HepG2 (cell line): ENCODE results near the gene PRUNE1. TPM values are rescaled to one million over a fixed set of nuclear protein-coding genes. Genes with fewer than 3 reads are reported as not detected.
A peak's percentile ranks its signal among the peaks of the same experiment; 100 is the strongest.

Experiments
- CBX1 ChIP-seq: IDR thresholded peaks from one replicate; pipeline ENCODE4 v1.6.1; 2016; ENCODE audit warnings: antibody characterized with exemption, low read depth
- CEBPG ChIP-seq: IDR thresholded peaks from 2 replicates; pipeline ENCODE4 v1.6.1; 2016
- E2F1 ChIP-seq: sonication (generic); formaldehyde crosslinking; IDR thresholded peaks from 2 replicates; pipeline ENCODE4 v1.5.0; 2020; ENCODE audit warnings: missing genetic modification reagents
- ELF4 ChIP-seq: sonication (generic); formaldehyde crosslinking; IDR thresholded peaks from 2 replicates; pipeline ENCODE4 v1.5.0; 2020; ENCODE audit warnings: missing genetic modification reagents, mild to moderate bottlenecking, moderate library complexity, borderline replicate concordance
- EP300 ChIP-seq, 3 experiments: sonication (generic) in 1 of 3; formaldehyde crosslinking in 1 of 3; IDR thresholded peaks; 2 replicates each; pipeline versions ENCODE4 v1.5.1 to v1.6.1; 2011 to 2020; ENCODE audit warnings: low read depth in 2 of 3, low read length in 2 of 3, borderline replicate concordance in 1 of 3, improper control_type of control experiment in 1 of 3, mild to moderate bottlenecking in 1 of 3, missing genetic modification reagents in 1 of 3, moderate library complexity in 1 of 3
- GRHL1 ChIP-seq: sonication (generic); formaldehyde crosslinking; conservative IDR thresholded peaks from 2 replicates; pipeline ENCODE4 v1.8.0; 2022; ENCODE audit warnings: missing genetic modification reagents
- HMGXB4 ChIP-seq, 2 experiments: sonication (generic) in 1 of 2; formaldehyde crosslinking in 1 of 2; IDR thresholded peaks; 2 replicates each; pipeline versions ENCODE4 v1.4.0 to v1.6.1; 2018 to 2020; ENCODE audit warnings: missing genetic modification reagents in 2 of 2, borderline replicate concordance in 1 of 2, low read depth in 1 of 2, mild to moderate bottlenecking in 1 of 2, missing biosample characterization in 1 of 2
- ISX ChIP-seq: sonication (generic); formaldehyde crosslinking; conservative IDR thresholded peaks from 2 replicates; pipeline ENCODE4 v1.5.0; 2020; ENCODE audit warnings: missing genetic modification reagents
- KAT2B ChIP-seq: fragments of 150-350 bp; IDR thresholded peaks from 2 replicates; pipeline ENCODE4 v1.6.1; 2014; ENCODE audit warnings: low read depth, low read length, borderline replicate concordance
- KDM4B ChIP-seq: sonication (generic); formaldehyde crosslinking; IDR thresholded peaks from 2 replicates; pipeline ENCODE4 v1.4.0; 2020; ENCODE audit warnings: missing genetic modification reagents
- NFRKB ChIP-seq: fragments of 450-650 bp; IDR thresholded peaks from 2 replicates; pipeline ENCODE4 v1.6.1; 2017
- NFYB ChIP-seq: sonication (generic); formaldehyde crosslinking; IDR thresholded peaks from 2 replicates; pipeline ENCODE4 v1.4.0; 2020; ENCODE audit warnings: missing genetic modification reagents
- PAF1 ChIP-seq: IDR thresholded peaks from 2 replicates; pipeline ENCODE4 v1.6.1; 2016; ENCODE audit warnings: missing genetic modification reagents, missing compliant biosample characterization
- POGZ ChIP-seq: sonication (generic); formaldehyde crosslinking; IDR thresholded peaks from 2 replicates; pipeline ENCODE4 v1.4.0; 2020; ENCODE audit warnings: mild to moderate bottlenecking, missing genetic modification reagents
- SMC3 ChIP-seq: IDR thresholded peaks from 2 replicates; pipeline ENCODE4 v1.6.1; 2011; ENCODE audit warnings: low read length, improper control_type of control experiment
- TFE3 ChIP-seq: IDR thresholded peaks from 2 replicates; pipeline ENCODE4 v1.6.1; 2016
- TRIM22 ChIP-seq: fragments of 450-650 bp; IDR thresholded peaks from 2 replicates; pipeline ENCODE4 v1.6.1; 2017
- ZKSCAN5 ChIP-seq: sonication (generic); formaldehyde crosslinking; IDR thresholded peaks from 2 replicates; pipeline ENCODE4 v1.5.1; 2020; ENCODE audit warnings: mild to moderate bottlenecking, missing genetic modification reagents
- ZMAT3 ChIP-seq: sonication (generic); formaldehyde crosslinking; conservative IDR thresholded peaks from 2 replicates; pipeline ENCODE4 v1.7.0; 2021; ENCODE audit warnings: missing genetic modification reagents
- ZNF672 ChIP-seq: sonication (generic); formaldehyde crosslinking; IDR thresholded peaks from 2 replicates; pipeline ENCODE4 v1.8.1; 2022; ENCODE audit warnings: missing genetic modification reagents
- ZNF75D ChIP-seq: sonication (generic); formaldehyde crosslinking; IDR thresholded peaks from 2 replicates; pipeline ENCODE4 v1.8.1; 2023; ENCODE audit warnings: missing genetic modification reagents, mild to moderate bottlenecking, borderline replicate concordance
- ZNF891 ChIP-seq: sonication (generic); formaldehyde crosslinking; IDR thresholded peaks from 2 replicates; pipeline ENCODE4 v1.5.0; 2020; ENCODE audit warnings: mild to moderate bottlenecking, missing genetic modification reagents
- polyA plus RNA-seq, 8 experiments: library from polyadenylated mRNA; depleted of rRNA in 3 of 8; stranded (reverse) in 7 of 8; unstranded in 1 of 8; fragments of >200 nt; fragmentation: Illumina TruSeq in 4 of 8; extraction: Trizol in 4 of 8; gene quantifications; 2 replicates each; pipeline versions ENCODE4 v1.2.1 to v1.2.3, GENCODE V29; 2011 to 2016; ENCODE audit warnings: low read depth in 4 of 8, missing spikeins in 1 of 8, mixed read lengths in 1 of 8; ENCODE audit not compliant: insufficient read depth in 1 of 8
- total RNA-seq, 5 experiments: library from RNA; depleted of rRNA; stranded (reverse); fragments of >200 nt; fragmentation: Illumina TruSeq; extraction: Trizol; gene quantifications; 2 replicates each; pipeline ENCODE4 v1.2.3, GENCODE V29; 2016; ENCODE audit warnings: low read depth in 1 of 5

PRUNE1 gene
- total and polyA plus RNA-seq, 2 of the 13 experiments (the other 11 are each of a cell fraction or from before 2014, with no cell fraction given): 19.0 to 31.9 TPM

- TF ChIP-seq TFE3 (CRISPR knock-in tag) (peak; percentile 79), ELF4 (CRISPR knock-in tag) (no peak), KAT2B (no peak), ZNF891 (CRISPR knock-in tag) (peak; percentile 77), E2F1 (CRISPR knock-in tag) (no peak), SMC3 (no peak), ZNF672 (CRISPR knock-in tag) (no peak), ZKSCAN5 (no peak), KDM4B (CRISPR knock-in tag) (0 out of 2 replicates have a peak, but pooled peaks have one; percentile 65), PAF1 (CRISPR knock-in tag) (no peak), TRIM22 (no peak), NFRKB (no peak), HMGXB4 (CRISPR knock-in tag; IDR thresholded peaks at IDR 0.05; ENCODE audit: borderline replicate concordance in 1 of 2, low read depth in 1 of 2) (peak; percentile 8 to 75; a peak in 1 of 4 replicates), CBX1 (no peak), CEBPG (CRISPR knock-in tag) (0 out of 2 replicates have a peak, but pooled peaks have one; percentile 6), ZNF75D (CRISPR knock-in tag) (no peak), ZMAT3 (CRISPR knock-in tag) (peak; percentile 72; the same call in 1 of the 2 replicates), ISX (CRISPR knock-in tag) (no peak), EP300 (IDR thresholded peaks at IDR 0.05; ENCODE audit: low read depth in 2 of 2, low read length in 2 of 2) (peak in 1 of 2 experiments; percentile 53; a peak in 1 of 4 replicates), EP300 (CRISPR knock-in tag; IDR thresholded peaks at IDR 0.05; ENCODE audit: borderline replicate concordance) (peak; percentile 25; the same call in 1 of the 2 replicates), GRHL1 (CRISPR knock-in tag) (no peak), POGZ (CRISPR knock-in tag) (peak; percentile 71; the same call in 1 of the 2 replicates), NFYB (no peak)
These were observed 26.2 kb upstream of the PRUNE1 start, which contains the start of gene ANXA9 (continued) for GRCh38 chr1:150981805-150982712.
